HFFc6 (cell line): ENCODE results near the gene GRIK1. TPM values are rescaled to one million over a fixed set of nuclear protein-coding genes. Genes with fewer than 3 reads are reported as not detected.

ENCODE experiments used
- DNase-seq: peaks from one replicate; pipeline ENCODE4 v3.0.0-alpha.2; 2018
- H3K27ac Mint-ChIP-seq: 2 replicates; pipeline ENCODE4 v1.8.0; 2020; ENCODE audit warnings: mild to moderate bottlenecking, mixed read lengths
- H3K27me3 Mint-ChIP-seq: 2 replicates; pipeline ENCODE4 v1.8.0; 2021; ENCODE audit warnings: mild to moderate bottlenecking, moderate library complexity, mixed read lengths; ENCODE audit not compliant: insufficient read depth
- H3K36me3 Mint-ChIP-seq: 2 replicates; pipeline ENCODE4 v1.8.0; 2021; ENCODE audit warnings: low read depth, mixed read lengths
- H3K4me1 Mint-ChIP-seq: 2 replicates; pipeline ENCODE4 v1.8.0; 2020; ENCODE audit warnings: low read depth, mixed read lengths
- H3K4me3 Mint-ChIP-seq: 2 replicates; pipeline ENCODE4 v1.8.0; 2020; ENCODE audit warnings: mild to moderate bottlenecking, moderate library complexity, mixed read lengths
- H3K9me3 Mint-ChIP-seq: 2 replicates; pipeline ENCODE4 v1.8.0; 2020; ENCODE audit warnings: mild to moderate bottlenecking, mixed read lengths
- total RNA-seq, 6 experiments: library from RNA; stranded (reverse); fragmentation: NEBNext Ultra II Directional; extraction: Animal tissue kit (Norgen Biotek cat#: 25700); gene quantifications; 2 replicates in 1 of 6; 3 replicates in 5 of 6; pipeline ENCODE4 v1.2.3, GENCODE V29; 2021
- TF ChIP-seq, protein P1 (sequence below): fragments of 200-600 bp; sonication (generic); IDR thresholded peaks from 2 replicates; pipeline ENCODE4 v1.5.0; 2021; ENCODE audit warnings: antibody characterized with exemption, mild to moderate bottlenecking

Gene GRIK1
- total RNA-seq, 6 experiments from 2014 or later = not detected

- no peaks in the 10 kb centered on the region for H3K4me1 Mint-ChIP-seq
- no peak overlapping the region for H3K4me3 Mint-ChIP-seq
- TF ChIP-seq, protein P1, sequence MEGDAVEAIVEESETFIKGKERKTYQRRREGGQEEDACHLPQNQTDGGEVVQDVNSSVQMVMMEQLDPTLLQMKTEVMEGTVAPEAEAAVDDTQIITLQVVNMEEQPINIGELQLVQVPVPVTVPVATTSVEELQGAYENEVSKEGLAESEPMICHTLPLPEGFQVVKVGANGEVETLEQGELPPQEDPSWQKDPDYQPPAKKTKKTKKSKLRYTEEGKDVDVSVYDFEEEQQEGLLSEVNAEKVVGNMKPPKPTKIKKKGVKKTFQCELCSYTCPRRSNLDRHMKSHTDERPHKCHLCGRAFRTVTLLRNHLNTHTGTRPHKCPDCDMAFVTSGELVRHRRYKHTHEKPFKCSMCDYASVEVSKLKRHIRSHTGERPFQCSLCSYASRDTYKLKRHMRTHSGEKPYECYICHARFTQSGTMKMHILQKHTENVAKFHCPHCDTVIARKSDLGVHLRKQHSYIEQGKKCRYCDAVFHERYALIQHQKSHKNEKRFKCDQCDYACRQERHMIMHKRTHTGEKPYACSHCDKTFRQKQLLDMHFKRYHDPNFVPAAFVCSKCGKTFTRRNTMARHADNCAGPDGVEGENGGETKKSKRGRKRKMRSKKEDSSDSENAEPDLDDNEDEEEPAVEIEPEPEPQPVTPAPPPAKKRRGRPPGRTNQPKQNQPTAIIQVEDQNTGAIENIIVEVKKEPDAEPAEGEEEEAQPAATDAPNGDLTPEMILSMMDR = no peak
- H3K36me3 Mint-ChIP-seq = no peaks in the 10 kb centered on the region
- DNase-seq = no peak
- H3K9me3 Mint-ChIP-seq = peaks cover 25% of the 10 kb centered on the region
- 0 out of 2 replicates have a peak, but pooled peaks cover 2% of the 10 kb centered on the region for H3K27me3 Mint-ChIP-seq
- no peak overlapping the region for H3K27ac Mint-ChIP-seq
These were observed 136.6 kb downstream of the GRIK1 start for GRCh38 chr21:29803191-29803590.

- Mint-ChIP-seq H3K27me3 (0 out of 2 replicates have a peak, but pooled peaks cover 2% of the 10 kb centered on the region), H3K9me3 (peaks cover 30% of the 10 kb centered on the region), H3K4me3 (no peak overlapping the region), H3K36me3 (no peaks in the 10 kb centered on the region), H3K4me1 (no peaks in the 10 kb centered on the region), H3K27ac (no peak overlapping the region)
- no peak for DNase-seq
- TF ChIP-seq, protein P1 = no peak
These were observed 138.7 kb downstream of the GRIK1 start for GRCh38 chr21:29801122-29801521.

DNA sequence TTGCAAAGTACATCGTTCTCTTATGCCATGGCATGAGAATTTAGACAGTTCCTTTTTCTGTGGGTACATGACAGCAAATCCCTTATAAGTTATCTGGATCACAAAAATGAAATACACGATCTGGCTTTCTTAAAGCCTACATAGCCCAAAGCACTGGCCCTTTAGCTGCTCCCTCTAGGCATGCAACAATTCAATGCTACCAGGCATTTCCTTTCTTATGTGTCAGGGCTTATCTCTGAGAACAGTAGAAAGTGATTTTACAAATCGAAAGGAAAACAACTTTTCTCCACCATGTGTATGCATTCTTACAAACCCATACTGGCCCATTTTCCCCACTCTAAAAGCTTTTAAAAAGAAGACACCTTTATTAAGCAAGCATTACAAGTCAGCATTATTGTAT lies 139.7 kb downstream of the GRIK1 start:
- Mint-ChIP-seq H3K4me1 (no peaks in the 10 kb centered on the region), H3K27ac (no peak overlapping the region), H3K9me3 (peaks cover 34% of the 10 kb centered on the region), H3K4me3 (no peak overlapping the region), H3K27me3 (0 out of 2 replicates have a peak, but pooled peaks cover 2% of the 10 kb centered on the region), H3K36me3 (no peaks in the 10 kb centered on the region; the same call in 1 of the 2 replicates)
- DNase-seq = no peak
- TF ChIP-seq, protein P1 = no peak

DNA sequence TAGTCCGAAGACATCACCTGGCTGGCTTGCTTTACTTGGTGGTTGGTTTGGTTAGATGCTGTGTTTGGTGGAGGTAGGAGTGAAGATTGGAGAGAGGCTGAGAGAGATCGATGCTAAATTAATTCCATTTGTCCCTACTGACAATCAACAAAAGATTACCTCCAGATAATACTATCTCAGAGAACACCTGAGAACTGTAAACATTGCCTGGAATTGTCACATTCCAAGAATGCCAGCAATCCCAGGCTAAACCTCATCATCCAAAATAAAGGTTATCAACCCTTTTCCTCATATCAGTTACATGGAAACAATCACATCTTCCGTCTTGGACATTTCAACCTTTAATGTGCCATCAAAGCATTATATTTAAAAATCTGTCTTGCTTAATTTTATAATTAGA lies 141.0 kb downstream of the GRIK1 start:
- Mint-ChIP-seq H3K36me3 (no peaks in the 10 kb centered on the region; the same call in 1 of the 2 replicates), H3K4me1 (no peaks in the 10 kb centered on the region), H3K4me3 (no peak overlapping the region), H3K9me3 (peaks cover 34% of the 10 kb centered on the region), H3K27ac (no peak overlapping the region), H3K27me3 (0 out of 2 replicates have a peak, but pooled peaks cover 2% of the 10 kb centered on the region)
- no peak for DNase-seq
- TF ChIP-seq, protein P1 = no peak

GRCh38 chr21:29797155-29797554 lies 142.6 kb downstream of the GRIK1 start:
- no peak overlapping the region for H3K27ac Mint-ChIP-seq
- DNase-seq = no peak
- H3K4me1 Mint-ChIP-seq = no peaks in the 10 kb centered on the region
- TF ChIP-seq, protein P1 = no peak
- no peaks in the 10 kb centered on the region; the same call in 1 of the 2 replicates for H3K36me3 Mint-ChIP-seq
- H3K9me3 Mint-ChIP-seq = peaks cover 28% of the 10 kb centered on the region
- H3K27me3 Mint-ChIP-seq = 0 out of 2 replicates have a peak, but pooled peaks cover 2% of the 10 kb centered on the region
- no peak overlapping the region for H3K4me3 Mint-ChIP-seq
